GM12878 (cell line): ENCODE data around the gene ARHGAP22. TPM values are rescaled to one million over a fixed set of nuclear protein-coding genes. Genes with fewer than 3 reads are reported as not detected.

Source experiments
- ATAC-seq: fragments of 200-7000 bp; cut with Tn5 transposase; 3 replicates; pipeline ENCODE4 v1.9.1; 2020; ENCODE audit warnings: mild to moderate bottlenecking, moderate library complexity
- BruUV-seq: library from RNA; stranded (reverse); fragments of 400-500 nt; replicated peaks from 2 replicates; lab custom pipeline; 2021; lab: Mats Ljungman, UMichigan
- CTCF ChIA-PET: fragments of 300-600 bp; sonication (Branson Sonifier 250); formaldehyde crosslinking; extraction: SDS; loops from one replicate; lab custom pipeline; 2021; ENCODE audit warnings: inconsistent platforms; lab: Yijun Ruan, JAX
- POLR2A ChIA-PET: fragments of 350-600 bp; formaldehyde crosslinking; extraction: SDS; loops from one replicate; lab custom pipeline; 2021; ENCODE audit warnings: inconsistent platforms; lab: Charles Lee
- RAD21 ChIA-PET: fragments of 300-600 bp; sonication (Branson Sonifier 250); formaldehyde crosslinking; loops from one replicate; lab custom pipeline; 2023; ENCODE audit warnings: antibody characterized with exemption; ENCODE audit not compliant: unreplicated experiment; lab: Charles Lee
- SMC1A ChIA-PET: fragments of 300-600 bp; sonication (Branson Sonifier 250); formaldehyde crosslinking; loops from one replicate; lab custom pipeline; 2023; ENCODE audit not compliant: unreplicated experiment, uncharacterized antibody; lab: Charles Lee
- DNase-seq: peaks from one replicate; pipeline ENCODE4 v3.0.0-alpha.2; 2011; ENCODE audit warnings: low read depth, low spot score
- FAIRE-seq: peaks from 3 replicates; lab custom pipeline; 2011; peaks lifted over from hg19 to GRCh38; lab: Jason Lieb, UNC
- H2AFZ ChIP-seq: 2 replicates; pipeline ENCODE4 v1.6.0; 2011; ENCODE audit warnings: low read depth, low read length, control low read depth; ENCODE audit not compliant: control insufficient read depth
- H3K27ac ChIP-seq: 2 replicates; pipeline ENCODE4 v1.5.1; 2011; ENCODE audit warnings: control low read depth; ENCODE audit not compliant: control insufficient read depth, insufficient read depth
- H3K27me3 ChIP-seq, 2 experiments: replicated peaks in 1 of 2; 2 replicates each; pipeline versions ENCODE4 v1.6.0 to v1.6.1; 2011; ENCODE audit warnings: low read length in 1 of 2; ENCODE audit not compliant: control insufficient read depth in 2 of 2, insufficient read depth in 2 of 2
- H3K36me3 ChIP-seq, 2 experiments: 2 replicates each; pipeline ENCODE4 v1.5.1; 2011; ENCODE audit warnings: low read length in 1 of 2; ENCODE audit not compliant: control insufficient read depth in 2 of 2, insufficient read depth in 2 of 2
- H3K4me1 ChIP-seq: 2 replicates; pipeline ENCODE4 v1.6.1; 2011; ENCODE audit warnings: mild to moderate bottlenecking, low read length, moderate library complexity, mixed read lengths; ENCODE audit not compliant: control insufficient read depth, insufficient read depth
- H3K4me2 ChIP-seq: 2 replicates; pipeline ENCODE4 v1.6.0; 2011; ENCODE audit warnings: control low read depth; ENCODE audit not compliant: control insufficient read depth, insufficient read depth
- H3K4me3 ChIP-seq: fragments of 200-600 bp; sonication (generic); 2 replicates; pipeline ENCODE4 v1.5.1; 2016
- H3K79me2 ChIP-seq: 2 replicates; pipeline ENCODE4 v1.6.0; 2011; ENCODE audit warnings: low read length; ENCODE audit not compliant: control insufficient read depth, insufficient read depth
- H3K9ac ChIP-seq: 2 replicates; pipeline ENCODE4 v1.8.0; 2011; ENCODE audit warnings: low read length, control low read depth, mixed read lengths; ENCODE audit not compliant: control insufficient read depth, insufficient read depth
- H3K9me3 ChIP-seq: replicated peaks from 3 replicates; pipeline ENCODE4 v1.5.1; 2011; ENCODE audit warnings: mild to moderate bottlenecking, low read length; ENCODE audit not compliant: control insufficient read depth, insufficient read depth
- H4K20me1 ChIP-seq: 2 replicates; pipeline ENCODE4 v1.6.0; 2011; ENCODE audit not compliant: control insufficient read depth, insufficient read depth
- BCLAF1 ChIP-seq: fragments of 450-650 bp; IDR thresholded peaks from 2 replicates; pipeline ENCODE4 v1.6.1; 2017; ENCODE audit warnings: antibody characterized with exemption, mild to moderate bottlenecking, moderate library complexity
- BRCA1 ChIP-seq: IDR thresholded peaks from 2 replicates; pipeline ENCODE4 v1.6.1; 2011; ENCODE audit warnings: low read depth, low read length, improper control_type of control experiment
- CBX3 ChIP-seq: fragments of 200-600 bp; sonication (generic); IDR thresholded peaks from 2 replicates; pipeline ENCODE4 v1.6.1; 2016; ENCODE audit warnings: low read depth, borderline replicate concordance
- CHD4 ChIP-seq: fragments of 200-600 bp; sonication (generic); IDR thresholded peaks from 2 replicates; pipeline ENCODE4 v1.6.1; 2016; ENCODE audit warnings: mild to moderate bottlenecking
- CTCF ChIP-seq, 3 experiments: IDR thresholded peaks in 2 of 3; conservative IDR thresholded peaks in 1 of 3; 2 replicates each; pipeline ENCODE4 v1.5.1; 2011; ENCODE audit warnings: low read depth in 3 of 3, low read length in 3 of 3, mild to moderate bottlenecking in 3 of 3, control low read depth in 2 of 3, moderate library complexity in 2 of 3, inconsistent platforms in 1 of 3, mixed read lengths in 1 of 3; ENCODE audit not compliant: control insufficient read depth in 2 of 3, insufficient read depth in 1 of 3; ENCODE audit errors: extremely low read depth in 1 of 3
- ELK1 ChIP-seq: IDR thresholded peaks from 2 replicates; pipeline ENCODE4 v1.6.1; 2012; ENCODE audit warnings: low read depth, low read length, improper control_type of control experiment
- EZH2 ChIP-seq: IDR thresholded peaks from 2 replicates; pipeline ENCODE4 v1.6.1; 2012; ENCODE audit warnings: low read depth, mild to moderate bottlenecking, control low read depth, inconsistent platforms, low read length, borderline replicate concordance; ENCODE audit not compliant: control insufficient read depth
- KDM1A ChIP-seq: fragments of 200-600 bp; sonication (generic); IDR thresholded peaks from 2 replicates; pipeline ENCODE4 v1.6.1; 2016; ENCODE audit warnings: borderline replicate concordance
- LARP7 ChIP-seq: fragments of 450-650 bp; IDR thresholded peaks from 2 replicates; pipeline ENCODE4 v1.6.1; 2017; ENCODE audit warnings: mild to moderate bottlenecking
- MYB ChIP-seq: fragments of 150-350 bp; IDR thresholded peaks from 2 replicates; pipeline ENCODE4 v1.6.1; 2014; ENCODE audit warnings: mild to moderate bottlenecking, low read depth, low read length, borderline replicate concordance
- PKNOX1 ChIP-seq: fragments of 450-650 bp; IDR thresholded peaks from 2 replicates; pipeline ENCODE4 v1.6.1; 2016; ENCODE audit warnings: mild to moderate bottlenecking
- POLR2A ChIP-seq: IDR thresholded peaks from 2 replicates; pipeline ENCODE4 v1.6.1; 2011; ENCODE audit warnings: low read depth, mild to moderate bottlenecking, low read length
- ZBTB11 ChIP-seq: fragments of 450-650 bp; formaldehyde crosslinking; IDR thresholded peaks from 2 replicates; pipeline ENCODE4 v1.5.0; 2022; ENCODE audit warnings: mild to moderate bottlenecking, missing genetic modification characterization
- ZNF384 ChIP-seq: IDR thresholded peaks from 2 replicates; pipeline ENCODE4 v1.6.1; 2012; ENCODE audit warnings: low read depth, mild to moderate bottlenecking, low read length, improper control_type of control experiment, borderline replicate concordance
- WGBS: methylation state at CpG from one replicate; pipeline ENCODE4 v1.1.6; 2016; ENCODE audit warnings: low lambda C conversion rate; ENCODE audit not compliant: insufficient replicate concordance, insufficient coverage; ENCODE audit errors: missing lambda C conversion rate; 5-methylcytosine and 5-hydroxymethylcytosine counted together
- in situ Hi-C: fragments of 300-500 bp; cut with MboI; formaldehyde crosslinking; loops from 9 replicates; pipeline ENCODE4 v1.14.3; 2018; ENCODE audit warnings: mixed read lengths
- intact Hi-C: fragments of 100-400 bp; cut with micrococcal nuclease; formaldehyde crosslinking; loops from one replicate; pipeline ENCODE4 v1.14.2; 2022; ENCODE audit not compliant: unreplicated experiment
- polyA plus RNA-seq, 11 experiments: library from polyadenylated mRNA; depleted of rRNA in 4 of 11; unstranded in 6 of 11; stranded (reverse) in 5 of 11; fragments of >200 nt; fragmentation: Nextera tagmentation in 4 of 11; fragmentation: Illumina TruSeq in 1 of 11; extraction: Ambion mirVana in 4 of 11; extraction: Trizol in 1 of 11; gene quantifications; 1 replicate in 1 of 11; 2 replicates in 10 of 11; pipeline versions ENCODE4 v1.2.1 to v1.2.3, GENCODE V29; 2011 to 2016; ENCODE audit warnings: inconsistent platforms in 2 of 11, missing spikeins in 2 of 11, low read depth in 1 of 11
- total RNA-seq, 4 experiments: library from RNA; depleted of rRNA in 3 of 4; stranded (reverse); fragments of >200 nt in 3 of 4; fragmentation: Illumina TruSeq in 1 of 4; extraction: Trizol in 1 of 4; gene quantifications; 2 replicates each; pipeline versions ENCODE4 v1.2.1 to v1.2.3, GENCODE V29; 2013 to 2021

The ARHGAP22 gene
- total and polyA plus RNA-seq, 10 of the 15 experiments (the other 5 are each of a cell fraction or from before 2014, with no cell fraction given) = 0.07 to 0.61 (median 0.18) TPM; not detected in 5

GRCh38 chr10:48439581-48440041 is 165.3 kb downstream of the ARHGAP22 start:
- ChIA-PET POLR2A (no interaction called here), CTCF (no interaction called here)
- no peak for TF ChIP-seq BRCA1
- TF ChIP-seq MYB = no peak
- TF ChIP-seq POLR2A = no peak
- TF ChIP-seq EZH2 = no peak
- TF ChIP-seq KDM1A = no peak
- TF ChIP-seq CBX3 = no peak
- no peak for TF ChIP-seq BCLAF1
- no peak for TF ChIP-seq CTCF (IDR thresholded peaks at IDR 0.05 in 2 of 3, conservative IDR thresholded peaks at IDR 0.05 in 1 of 3; ENCODE audit: control insufficient read depth in 2 of 3, extremely low read depth in 1 of 3, insufficient read depth in 1 of 3, low read depth in 3 of 3, low read length in 3 of 3)
- no peak for TF ChIP-seq CHD4
- TF ChIP-seq ZNF384 = no peak
- TF ChIP-seq ELK1 = no peak
- TF ChIP-seq PKNOX1 = no peak
- TF ChIP-seq LARP7 = no peak
- no peak for TF ChIP-seq ZBTB11 (CRISPR knock-in tag)

More at GRCh38 chr10:48439581-48440041, 165.3 kb downstream of the ARHGAP22 start:
- ATAC-seq = no peak
- Histone ChIP-seq H3K79me2 (no peaks in the 10 kb centered on the region), H3K4me1 (no peaks in the 10 kb centered on the region), H3K4me3 (no peak overlapping the region), H2AFZ (no peak overlapping the region), H4K20me1 (no peaks in the 10 kb centered on the region), H3K27me3 (no peaks in the 10 kb centered on the region), H3K27ac (no peak overlapping the region), H3K9me3 (no peaks in the 10 kb centered on the region), H3K4me2 (no peak overlapping the region), H3K36me3 (peaks cover 0 to 2% of the 10 kb centered on the region in 2 experiments; a peak in 3 of 4 replicates), H3K9ac (no peak overlapping the region)
- WGBS = 83% methylated on average over 10 of the region's 10 CpGs
- DNase-seq = no peak
- intact Hi-C loops = no loop called here
- SMC1A ChIA-PET = no interaction called here
- FAIRE-seq = no peak
- BruUV-seq = no TSS peak
- in situ Hi-C loops = no loop called here
- RAD21 ChIA-PET = interaction anchor here (1.3 kb wide), 1 partner anchor 16 kb away, joined by 4 read pairs; no protein-coding TSS in a partner anchor
